Ovary (tissue), 3 donors: ENCODE results near the gene ADI1.

Source experiments
- CTCF ChIP-seq, 3 donors: fragments of 450-650 bp in 2 of 3; fragments of 200-600 bp in 1 of 3; IDR thresholded peaks; one replicate each; pipeline versions ENCODE4 v1.5.1 to v1.8.0; 2016 to 2022; ENCODE audit warnings: antibody characterized with exemption in 3 of 3, mild to moderate bottlenecking in 1 of 3
- EP300 ChIP-seq: sonication (generic); formaldehyde crosslinking; IDR thresholded peaks from one replicate; pipeline ENCODE4 v1.6.1; 2017; ENCODE audit warnings: antibody characterized with exemption
- POLR2A ChIP-seq: fragments of 450-650 bp; IDR thresholded peaks from one replicate; pipeline ENCODE4 v1.6.1; 2017; ENCODE audit warnings: antibody characterized with exemption, mild to moderate bottlenecking, moderate library complexity
- donor health status: DM: no; HTN: no; CAD: no.

- no peak for TF ChIP-seq CTCF (IDR thresholded peaks at IDR 0.05)
- TF ChIP-seq POLR2A, result no peak
- TF ChIP-seq EP300, result no peak
Measured at GRCh38 chr2:3500326-3500899, 18.9 kb downstream of the ADI1 start.
